GM19193 (cell line): ENCODE measurements around the gene GPSM1.

ENCODE experiments used
- POLR2A ChIP-seq: IDR thresholded peaks from 4 replicates; pipeline ENCODE4 v1.6.1; 2011; ENCODE audit not compliant: insufficient read depth, insufficient read length; ENCODE audit errors: extremely low read depth

GPSM1 gene, protein sequence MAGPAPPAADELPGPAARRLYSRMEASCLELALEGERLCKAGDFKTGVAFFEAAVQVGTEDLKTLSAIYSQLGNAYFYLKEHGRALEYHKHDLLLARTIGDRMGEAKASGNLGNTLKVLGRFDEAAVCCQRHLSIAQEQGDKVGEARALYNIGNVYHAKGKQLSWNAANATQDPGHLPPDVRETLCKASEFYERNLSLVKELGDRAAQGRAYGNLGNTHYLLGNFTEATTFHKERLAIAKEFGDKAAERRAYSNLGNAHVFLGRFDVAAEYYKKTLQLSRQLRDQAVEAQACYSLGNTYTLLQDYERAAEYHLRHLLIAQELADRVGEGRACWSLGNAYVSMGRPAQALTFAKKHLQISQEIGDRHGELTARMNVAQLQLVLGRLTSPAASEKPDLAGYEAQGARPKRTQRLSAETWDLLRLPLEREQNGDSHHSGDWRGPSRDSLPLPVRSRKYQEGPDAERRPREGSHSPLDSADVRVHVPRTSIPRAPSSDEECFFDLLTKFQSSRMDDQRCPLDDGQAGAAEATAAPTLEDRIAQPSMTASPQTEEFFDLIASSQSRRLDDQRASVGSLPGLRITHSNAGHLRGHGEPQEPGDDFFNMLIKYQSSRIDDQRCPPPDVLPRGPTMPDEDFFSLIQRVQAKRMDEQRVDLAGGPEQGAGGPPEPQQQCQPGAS

DNA sequence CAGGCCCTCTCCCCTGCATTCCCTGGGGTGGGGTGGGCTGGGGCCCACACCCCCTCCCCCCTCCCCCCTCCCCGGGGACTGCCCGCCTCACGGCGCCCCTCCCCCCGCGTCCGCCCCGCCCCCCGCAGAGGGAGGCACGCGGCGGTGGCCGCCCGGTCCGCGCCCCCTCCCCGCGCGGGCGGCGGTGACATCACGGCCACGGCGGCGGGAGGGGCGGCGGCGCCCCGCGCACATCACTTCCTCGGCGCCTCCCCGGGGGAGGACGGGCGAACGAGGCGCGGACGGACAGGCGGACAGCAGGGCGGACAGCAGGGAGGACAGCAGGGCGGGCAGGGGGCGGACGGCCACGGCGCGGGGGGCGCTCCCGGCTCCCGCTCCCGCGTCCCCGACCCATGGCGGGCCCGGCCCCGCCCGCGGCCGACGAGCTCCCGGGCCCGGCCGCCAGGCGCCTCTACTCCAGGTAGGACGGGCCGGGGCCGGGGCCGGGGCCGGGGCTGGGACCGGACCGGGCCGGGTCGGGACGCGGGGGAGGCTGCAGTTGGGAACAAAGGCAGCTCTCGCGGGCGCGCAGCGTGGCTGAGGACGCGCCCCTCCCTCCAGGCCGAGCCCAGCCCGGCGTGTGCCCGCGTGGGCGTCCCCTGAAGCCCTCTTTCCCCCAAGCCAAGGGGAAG is at the start of gene GPSM1:
TSS of gene GPSM1 (plus strand) at position 236 of the 671 bp plus-strand sequence. CDS start at position 393, 157 bp downstream.
- TF ChIP-seq POLR2A = no peak

DNA sequence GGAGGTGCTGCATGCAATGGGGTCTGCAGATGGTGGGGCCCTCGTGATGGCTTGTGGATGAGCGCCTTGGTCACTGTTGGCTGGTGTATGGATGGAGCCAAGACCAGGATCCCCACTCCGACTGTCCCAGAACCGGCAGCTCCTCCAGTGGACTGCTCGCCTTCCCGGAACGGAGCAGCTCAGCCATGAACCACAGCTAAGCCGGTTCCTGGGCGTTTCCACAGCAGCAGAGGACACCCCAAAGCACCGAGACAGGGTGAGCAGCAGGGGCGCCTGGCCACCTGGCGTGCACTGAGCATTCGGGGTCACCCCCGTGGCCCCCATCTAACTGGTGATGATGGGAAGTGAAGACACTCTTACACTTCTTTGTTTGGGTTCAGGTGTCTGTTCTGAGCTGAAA is 49.6 kb upstream of the GPSM1 start:
- no peak for TF ChIP-seq POLR2A

- no peak for TF ChIP-seq POLR2A
Observed at GRCh38 chr9:136278221-136278620, 49.1 kb upstream of the GPSM1 start.

GRCh38 chr9:136278894-136279293 is 48.4 kb upstream of the GPSM1 start:
- TF ChIP-seq POLR2A = no peak

DNA sequence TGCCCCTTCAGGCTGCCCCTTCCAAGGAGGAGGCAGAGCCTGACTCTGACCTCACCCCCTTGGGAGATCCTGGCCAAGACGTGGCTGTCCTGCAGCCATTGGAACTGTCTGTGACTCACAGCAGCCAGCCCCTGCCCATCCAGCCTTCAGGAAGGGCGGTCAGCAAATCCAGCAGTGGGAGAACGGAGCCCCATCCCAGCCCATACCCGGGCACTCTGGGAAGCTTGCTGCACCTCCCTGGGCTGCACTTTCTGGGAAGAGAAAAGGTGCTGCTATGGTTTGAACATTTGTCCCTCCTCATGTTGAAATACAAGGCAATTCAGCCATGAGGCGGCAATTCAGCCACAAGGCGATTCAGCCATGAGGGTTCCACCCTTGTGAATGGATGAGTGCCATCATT is 47.9 kb upstream of the GPSM1 start:
- no peak for TF ChIP-seq POLR2A

DNA sequence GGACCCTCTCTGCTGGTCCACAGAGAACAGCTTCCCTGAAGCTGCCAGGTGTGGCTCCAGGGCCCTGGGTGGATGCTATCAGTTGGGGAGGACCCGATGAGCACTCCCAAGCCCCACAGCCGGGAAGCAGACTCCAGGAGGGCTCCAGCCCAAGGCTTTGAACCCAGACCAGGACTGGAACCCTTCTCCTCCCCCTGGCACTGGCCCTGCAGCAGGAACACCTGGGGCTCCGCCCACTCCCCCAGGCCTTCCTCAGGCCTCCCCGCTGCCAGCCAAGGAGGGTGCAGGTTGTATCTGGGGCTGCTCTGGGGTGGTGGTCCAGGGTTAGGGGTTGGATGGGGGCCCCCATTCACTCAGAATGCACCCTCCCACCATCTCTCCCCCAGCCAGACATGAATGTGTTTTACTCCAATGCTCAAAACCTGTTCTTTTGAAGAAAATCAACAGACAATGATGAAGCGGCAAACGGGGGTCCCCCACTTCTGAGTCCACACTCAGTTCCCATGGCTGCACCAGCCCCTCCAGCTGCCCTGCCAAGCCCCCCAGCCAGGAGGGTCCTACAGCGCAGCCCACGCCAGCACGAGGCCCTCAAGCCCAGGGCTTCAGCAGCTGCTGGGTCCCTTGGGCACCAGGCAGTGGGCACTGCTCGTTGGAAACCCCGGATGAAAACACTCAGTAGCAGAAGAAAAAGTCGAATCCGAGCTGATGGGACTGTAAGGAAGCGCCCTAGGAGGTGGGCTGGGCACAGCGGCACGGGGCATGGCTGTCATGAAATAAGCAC is 46.6 kb upstream of the GPSM1 start:
- TF ChIP-seq POLR2A = no peak

- no peak for TF ChIP-seq POLR2A
Observed at GRCh38 chr9:136281421-136282271, 45.7 kb upstream of the GPSM1 start.

- no peak for TF ChIP-seq POLR2A
Observed at GRCh38 chr9:136282272-136282861, 45.0 kb upstream of the GPSM1 start.

DNA sequence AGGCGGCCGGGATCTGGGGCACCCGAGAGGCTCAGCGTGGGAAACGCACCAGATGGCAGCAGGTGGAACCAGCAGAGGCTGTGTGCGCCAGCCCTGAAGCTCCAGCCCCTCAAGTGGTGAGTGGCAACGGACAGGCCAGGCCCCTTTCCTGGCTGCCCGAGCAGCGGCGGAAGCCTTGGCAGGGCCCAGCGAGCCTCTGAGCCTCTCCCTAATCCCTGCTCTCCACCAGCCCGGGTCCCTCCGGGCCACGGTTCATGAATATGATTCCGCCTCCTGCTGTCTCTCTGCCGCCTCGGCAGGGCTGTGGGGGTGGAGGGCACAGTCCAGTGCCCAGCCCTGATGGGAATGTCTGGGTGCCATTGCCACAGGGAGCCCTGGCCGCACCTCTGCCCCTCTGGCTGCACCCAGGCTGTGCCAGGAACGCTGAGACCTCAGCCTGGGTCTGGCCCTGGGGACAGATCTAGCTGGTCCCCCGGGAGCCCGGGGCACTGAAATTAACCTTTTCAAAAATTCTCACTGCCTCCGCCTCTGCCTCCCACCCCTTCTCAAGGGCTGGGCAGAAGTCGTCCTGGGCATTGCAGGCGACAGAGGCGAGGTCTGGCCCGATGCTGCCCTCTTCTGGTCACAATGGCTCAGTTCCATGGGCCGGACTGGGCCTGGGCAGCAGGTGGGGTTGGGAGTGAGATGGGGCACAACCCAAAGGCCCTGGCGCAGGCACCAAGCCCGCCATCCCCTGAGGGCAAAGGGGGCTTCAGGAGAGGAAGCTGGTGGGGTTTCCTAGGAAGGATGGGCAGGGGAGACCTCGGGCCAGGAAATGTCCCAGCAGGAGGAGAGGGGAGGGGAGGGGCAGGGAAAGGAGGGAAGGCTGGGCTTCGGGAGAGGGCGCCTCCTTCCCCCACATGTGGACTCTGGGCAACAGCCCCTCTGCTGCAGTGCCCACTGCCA is 43.8 kb upstream of the GPSM1 start:
- no peak for TF ChIP-seq POLR2A

GRCh38 chr9:136284311-136284710 is 43.0 kb upstream of the GPSM1 start:
- TF ChIP-seq POLR2A = no peak

DNA sequence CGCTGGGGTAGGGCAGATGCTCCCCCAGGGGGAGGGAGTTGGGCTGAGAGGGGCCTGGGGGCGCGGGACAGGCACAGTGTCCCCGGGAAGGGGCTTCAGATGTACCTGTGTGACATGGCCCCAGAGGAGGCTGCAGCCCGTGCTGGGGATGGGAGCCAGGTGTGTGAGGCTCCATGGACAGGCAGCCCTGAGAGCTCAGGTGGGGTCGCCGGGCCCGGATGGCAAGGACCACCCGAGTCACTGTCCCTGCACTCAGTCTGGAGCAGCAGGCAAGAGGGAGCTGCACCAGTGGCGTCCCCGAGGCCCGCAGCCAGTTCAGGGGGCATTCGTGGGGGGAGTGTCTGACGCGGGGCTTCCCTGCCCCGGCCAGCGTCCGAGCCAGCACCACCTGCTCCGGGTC is 42.4 kb upstream of the GPSM1 start:
- no peak for TF ChIP-seq POLR2A

DNA sequence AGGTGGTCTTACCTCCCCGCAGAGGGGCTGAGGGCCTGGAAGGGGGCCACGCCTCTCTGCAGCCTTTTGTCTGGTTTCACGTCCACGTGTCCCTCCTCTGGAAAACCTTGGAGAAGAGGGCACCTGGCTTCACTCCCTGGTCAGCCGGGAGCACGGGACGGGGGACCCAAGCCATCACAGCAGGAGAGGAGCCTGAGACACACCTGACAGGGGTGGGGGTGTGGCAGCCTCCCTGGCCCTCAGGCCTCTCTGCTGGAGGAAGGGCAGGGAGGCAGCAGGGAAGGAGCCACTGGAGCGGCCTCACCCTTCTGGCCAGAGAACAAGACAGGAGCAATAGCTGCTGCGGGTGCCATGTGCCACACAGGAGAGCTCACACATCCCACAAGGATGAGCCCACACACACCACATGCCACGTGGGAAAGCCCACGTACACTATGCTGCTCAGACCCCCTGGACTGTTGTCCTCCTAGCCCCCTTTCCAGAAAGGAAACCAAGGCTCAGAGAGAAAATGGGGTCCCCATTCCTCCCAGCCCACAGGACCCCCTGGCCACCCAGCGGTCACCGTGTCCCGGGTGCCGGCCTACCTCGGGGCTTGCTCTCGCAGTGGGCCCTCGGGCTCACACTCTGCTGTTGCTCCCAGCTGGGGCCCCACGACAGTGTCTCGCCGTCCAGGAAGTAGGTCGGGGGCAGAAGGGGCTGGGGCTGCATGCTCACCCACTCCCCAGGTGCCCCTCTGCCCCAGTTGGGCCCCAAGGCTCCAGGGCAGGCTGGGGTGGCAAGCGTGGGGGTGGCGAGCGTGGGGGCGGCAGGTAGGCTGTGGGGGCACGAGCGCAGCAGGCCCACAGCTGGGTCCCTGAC is 41.6 kb upstream of the GPSM1 start:
- no peak for TF ChIP-seq POLR2A
